Neuronal stem cell (in vitro differentiated cells): ENCODE data around the gene CELA2A.

ENCODE experiments used
- DNase-seq: peaks from one replicate; pipeline ENCODE4 v3.0.0-alpha.2; 2013; ENCODE audit warnings: low spot score
- H2AFZ ChIP-seq: one replicate; pipeline ENCODE4 v1.6.1; 2013; ENCODE audit warnings: mild to moderate bottlenecking, low read length, inconsistent platforms
- H2AK5ac ChIP-seq: 2 replicates; pipeline ENCODE4 v1.6.1; 2013; ENCODE audit warnings: low read depth, mild to moderate bottlenecking, inconsistent platforms, low read length, moderate library complexity, mixed read lengths
- H2BK120ac ChIP-seq: 2 replicates; pipeline ENCODE4 v1.6.1; 2013; ENCODE audit warnings: low read depth, mild to moderate bottlenecking, inconsistent platforms, low read length, moderate library complexity, mixed read lengths
- H2BK12ac ChIP-seq: one replicate; pipeline ENCODE4 v1.6.1; 2013; ENCODE audit warnings: low read length, inconsistent platforms
- H2BK15ac ChIP-seq: 2 replicates; pipeline ENCODE4 v1.6.1; 2013; ENCODE audit warnings: mild to moderate bottlenecking, low read length, inconsistent platforms, mixed read lengths
- H2BK5ac ChIP-seq: one replicate; pipeline ENCODE4 v1.6.1; 2013; ENCODE audit warnings: inconsistent platforms, mild to moderate bottlenecking, low read length, moderate library complexity
- H3K14ac ChIP-seq: one replicate; pipeline ENCODE4 v1.6.1; 2013; ENCODE audit warnings: low read length, inconsistent platforms
- H3K18ac ChIP-seq: 2 replicates; pipeline ENCODE4 v1.6.1; 2013; ENCODE audit warnings: low read length, inconsistent platforms
- H3K23ac ChIP-seq: 2 replicates; pipeline ENCODE4 v1.6.1; 2013; ENCODE audit warnings: low read depth, mild to moderate bottlenecking, mixed read lengths, low read length, inconsistent platforms; ENCODE audit not compliant: poor library complexity
- H3K27ac ChIP-seq: replicated peaks from 3 replicates; pipeline ENCODE4 v1.5.1; 2013; ENCODE audit warnings: low read length, inconsistent platforms
- H3K27me3 ChIP-seq, 3 experiments: 2 replicates each; pipeline ENCODE4 v1.6.1; 2013; ENCODE audit warnings: low read length in 3 of 3, mild to moderate bottlenecking in 2 of 3, inconsistent platforms in 1 of 3, low read depth in 1 of 3, mixed read lengths in 1 of 3, moderate library complexity in 1 of 3; ENCODE audit not compliant: control insufficient read depth in 3 of 3, insufficient read depth in 3 of 3
- H3K36me3 ChIP-seq, 2 donors: replicated peaks in 1 of 2; 2 replicates each; pipeline ENCODE4 v1.6.1; 2013; ENCODE audit warnings: low read length in 2 of 2; ENCODE audit not compliant: control insufficient read depth in 2 of 2, insufficient read depth in 2 of 2
- H3K4ac ChIP-seq: 2 replicates; pipeline ENCODE4 v1.6.1; 2013; ENCODE audit warnings: inconsistent platforms, mild to moderate bottlenecking, low read length, moderate library complexity
- H3K4me1 ChIP-seq, 2 donors: 1 replicate in 1 of 2; 2 replicates in 1 of 2; pipeline ENCODE4 v1.6.1; 2013; ENCODE audit warnings: low read length in 2 of 2, low read depth in 1 of 2; ENCODE audit not compliant: control insufficient read depth in 2 of 2, insufficient read depth in 1 of 2
- H3K4me2 ChIP-seq: one replicate; pipeline ENCODE4 v1.6.1; 2013; ENCODE audit warnings: mild to moderate bottlenecking, low read length, inconsistent platforms; ENCODE audit not compliant: insufficient read depth, poor library complexity, severe bottlenecking
- H3K4me3 ChIP-seq, 2 donors: 2 replicates each; pipeline ENCODE4 v1.5.1; 2013; ENCODE audit warnings: low read length in 2 of 2, mild to moderate bottlenecking in 2 of 2, inconsistent platforms in 1 of 2, moderate library complexity in 1 of 2
- H3K79me1 ChIP-seq: one replicate; pipeline ENCODE4 v1.6.1; 2013; ENCODE audit warnings: low read depth, mild to moderate bottlenecking, inconsistent platforms, low read length, moderate library complexity
- H3K9ac ChIP-seq: one replicate; pipeline ENCODE4 v1.6.1; 2013; ENCODE audit warnings: mild to moderate bottlenecking, low read depth, low read length, inconsistent platforms; ENCODE audit not compliant: poor library complexity
- H3K9me3 ChIP-seq, 2 donors: replicated peaks in 1 of 2; 2 replicates each; pipeline versions ENCODE3 to v1.6.1; 2013; ENCODE audit warnings: low read length in 2 of 2, mild to moderate bottlenecking in 2 of 2, inconsistent platforms in 1 of 2, low read depth in 1 of 2, mixed read lengths in 1 of 2, moderate library complexity in 1 of 2; ENCODE audit not compliant: control insufficient read depth in 2 of 2, insufficient read depth in 1 of 2
- H4K8ac ChIP-seq: one replicate; pipeline ENCODE4 v1.6.1; 2013; ENCODE audit warnings: low read depth, mild to moderate bottlenecking, inconsistent platforms, low read length, moderate library complexity
- H4K91ac ChIP-seq: one replicate; pipeline ENCODE4 v1.6.1; 2013; ENCODE audit warnings: low read length, low read depth, mild to moderate bottlenecking, inconsistent platforms; ENCODE audit not compliant: poor library complexity
- WGBS, 2 donors: extraction: QIAGEN DNeasy Blood & Tissue Kit; methylation state at CpG; one replicate each; pipeline ENCODE4 v1.1.7; 2013; ENCODE audit warnings: missing lambda C conversion rate in 2 of 2, mixed read lengths in 1 of 2; ENCODE audit not compliant: insufficient read length in 2 of 2, insufficient replicate concordance in 1 of 2; ENCODE audit errors: extremely low coverage in 2 of 2; 5-methylcytosine and 5-hydroxymethylcytosine counted together

CELA2A gene

GRCh38 chr1:15423355-15424077 lies 33.0 kb upstream of the CELA2A start:
- no peak for DNase-seq
- no peak overlapping the region for H2AFZ ChIP-seq
- no CpG with 5 or more reads among the region's 11 CpGs for WGBS, 2 donors

GRCh38 chr1:15424146-15424667 lies 32.3 kb upstream of the CELA2A start:
- no peak overlapping the region for H3K18ac ChIP-seq
- no peak overlapping the region for H2AFZ ChIP-seq
- no peak overlapping the region for H2BK120ac ChIP-seq
- no peak overlapping the region for H2AK5ac ChIP-seq
- no peak overlapping the region for H2BK12ac ChIP-seq
- H3K14ac ChIP-seq = no peak overlapping the region
- peak overlapping the region; percentile 15 for H3K9ac ChIP-seq
- no peak overlapping the region for H3K4me2 ChIP-seq
- no peak overlapping the region for H4K91ac ChIP-seq
- H3K4me3 ChIP-seq = no peak overlapping the region
- H3K23ac ChIP-seq = peak overlapping the region; percentile 77
- no peak for DNase-seq
- no peaks in the 10 kb centered on the region for H3K79me1 ChIP-seq
- H3K27ac ChIP-seq = no peak overlapping the region
- no peak overlapping the region for H3K4ac ChIP-seq
- H3K27me3 ChIP-seq = no peaks in the 10 kb centered on the region
- H4K8ac ChIP-seq = no peak overlapping the region
- H2BK15ac ChIP-seq = peak overlapping the region; percentile 55
- H2BK5ac ChIP-seq = no peak overlapping the region
- H3K36me3 ChIP-seq = no peaks in the 10 kb centered on the region
- H3K4me1 ChIP-seq = peaks cover 3 to 6% of the 10 kb centered on the region in 2 donors
- peaks cover 0 to 5% of the 10 kb centered on the region in 2 donors for H3K9me3 ChIP-seq
- WGBS, 2 donors = no CpG with 5 or more reads among the region's 13 CpGs

More at GRCh38 chr1:15423355-15424077, 33.0 kb upstream of the CELA2A start:
- Histone ChIP-seq H3K4me2 (no peak overlapping the region), H3K27ac (no peak overlapping the region), H2BK15ac (no peak overlapping the region), H3K27me3 (no peaks in the 10 kb centered on the region), H3K18ac (peak overlapping the region; percentile 70), H3K4ac (no peak overlapping the region), H3K4me1 (peaks cover 3 to 6% of the 10 kb centered on the region in 2 donors), H2BK120ac (no peak overlapping the region), H2BK12ac (no peak overlapping the region), H2BK5ac (no peak overlapping the region), H4K8ac (no peak overlapping the region), H3K4me3 (no peak overlapping the region), H3K9ac (no peak overlapping the region), H3K14ac (no peak overlapping the region), H3K79me1 (no peaks in the 10 kb centered on the region), H3K9me3 (peaks cover 0 to 5% of the 10 kb centered on the region in 2 donors), H4K91ac (no peak overlapping the region), H3K36me3 (no peaks in the 10 kb centered on the region), H2AK5ac (peak overlapping the region; percentile 74), H3K23ac (no peak overlapping the region)

- Histone ChIP-seq H2BK5ac (no peak overlapping the region), H2BK12ac (no peak overlapping the region), H3K36me3 (no peaks in the 10 kb centered on the region), H3K4me1 (peaks cover 3 to 6% of the 10 kb centered on the region in 2 donors), H4K91ac (no peak overlapping the region), H3K4me2 (no peak overlapping the region), H2AFZ (no peak overlapping the region), H3K79me1 (no peaks in the 10 kb centered on the region), H2AK5ac (no peak overlapping the region), H3K4me3 (no peak overlapping the region), H2BK120ac (no peak overlapping the region), H3K23ac (no peak overlapping the region), H3K9me3 (peaks cover 0 to 5% of the 10 kb centered on the region in 2 donors), H3K9ac (no peak overlapping the region), H3K18ac (no peak overlapping the region), H3K27ac (no peak overlapping the region), H2BK15ac (no peak overlapping the region), H3K4ac (no peak overlapping the region), H3K14ac (no peak overlapping the region), H4K8ac (no peak overlapping the region), H3K27me3 (no peaks in the 10 kb centered on the region)
- WGBS, 2 donors = no CpG with 5 or more reads among the region's 5 CpGs
- no peak for DNase-seq
Measured at GRCh38 chr1:15424981-15425380, 31.6 kb upstream of the CELA2A start.

- Histone ChIP-seq H2BK120ac (no peak overlapping the region), H2AFZ (no peak overlapping the region), H3K23ac (no peak overlapping the region), H3K79me1 (no peaks in the 10 kb centered on the region), H3K14ac (no peak overlapping the region), H3K4ac (no peak overlapping the region), H3K27me3 (no peaks in the 10 kb centered on the region), H3K36me3 (no peaks in the 10 kb centered on the region), H4K91ac (no peak overlapping the region), H3K18ac (no peak overlapping the region), H3K4me2 (no peak overlapping the region), H3K4me3 (no peak overlapping the region), H2BK12ac (no peak overlapping the region), H3K9me3 (peaks cover 0 to 5% of the 10 kb centered on the region in 2 donors), H2BK15ac (no peak overlapping the region), H3K9ac (no peak overlapping the region), H4K8ac (no peak overlapping the region), H3K27ac (no peak overlapping the region), H3K4me1 (peaks cover 3 to 6% of the 10 kb centered on the region in 2 donors), H2BK5ac (no peak overlapping the region), H2AK5ac (no peak overlapping the region)
- no peak for DNase-seq
- no CpG with 5 or more reads among the region's 10 CpGs for WGBS, 2 donors
Measured at GRCh38 chr1:15425521-15425920, 31.0 kb upstream of the CELA2A start.
